MM.1S (cell line): Measurements from ENCODE around the gene GPR153.

Experiments used
- EZH2 ChIP-seq: fragments of 300-600 bp; sonication (generic); optimal IDR thresholded peaks from 2 replicates; pipeline ENCODE3; 2017; ENCODE audit warnings: low read depth, mild to moderate bottlenecking, antibody characterized with exemption, low read length, mixed read lengths
- EZH2phosphoT487 ChIP-seq: fragments of 300-600 bp; sonication (generic); IDR thresholded peaks from 2 replicates; pipeline ENCODE4 v1.6.1; 2018; ENCODE audit warnings: antibody characterized with exemption, low read length
- TF ChIP-seq, protein P1 (sequence below): fragments of 300-600 bp; sonication (generic); IDR thresholded peaks from 2 replicates; pipeline ENCODE4 v1.5.1; 2016; ENCODE audit warnings: antibody characterized with exemption, low read length, mixed read lengths

DNA sequence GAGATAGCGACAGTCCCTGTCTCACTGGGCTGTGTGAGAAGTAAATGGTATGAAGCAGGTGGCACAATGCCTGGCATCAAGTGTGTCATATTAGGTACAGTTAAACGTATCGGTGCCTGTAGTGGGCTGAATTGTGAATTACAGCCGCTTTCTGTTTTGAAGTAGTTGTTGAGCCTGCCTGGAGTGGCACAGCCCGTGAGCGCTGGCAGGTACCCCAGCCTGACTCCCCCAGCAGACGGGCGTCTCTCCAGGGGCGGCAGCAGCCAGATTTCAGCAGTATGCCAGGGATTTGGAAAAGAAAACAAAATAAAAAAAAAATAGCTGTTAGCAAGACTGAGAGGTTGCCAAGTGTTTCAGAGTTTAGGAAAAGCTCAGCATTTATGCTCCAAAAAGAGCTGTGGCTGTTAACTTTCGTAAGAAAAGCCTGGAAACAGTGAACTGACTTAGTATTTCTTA is 26.6 kb upstream of the GPR153 start:
- TF ChIP-seq EZH2 (no peak), EZH2phosphoT487 (no peak)
- TF ChIP-seq, protein P1, sequence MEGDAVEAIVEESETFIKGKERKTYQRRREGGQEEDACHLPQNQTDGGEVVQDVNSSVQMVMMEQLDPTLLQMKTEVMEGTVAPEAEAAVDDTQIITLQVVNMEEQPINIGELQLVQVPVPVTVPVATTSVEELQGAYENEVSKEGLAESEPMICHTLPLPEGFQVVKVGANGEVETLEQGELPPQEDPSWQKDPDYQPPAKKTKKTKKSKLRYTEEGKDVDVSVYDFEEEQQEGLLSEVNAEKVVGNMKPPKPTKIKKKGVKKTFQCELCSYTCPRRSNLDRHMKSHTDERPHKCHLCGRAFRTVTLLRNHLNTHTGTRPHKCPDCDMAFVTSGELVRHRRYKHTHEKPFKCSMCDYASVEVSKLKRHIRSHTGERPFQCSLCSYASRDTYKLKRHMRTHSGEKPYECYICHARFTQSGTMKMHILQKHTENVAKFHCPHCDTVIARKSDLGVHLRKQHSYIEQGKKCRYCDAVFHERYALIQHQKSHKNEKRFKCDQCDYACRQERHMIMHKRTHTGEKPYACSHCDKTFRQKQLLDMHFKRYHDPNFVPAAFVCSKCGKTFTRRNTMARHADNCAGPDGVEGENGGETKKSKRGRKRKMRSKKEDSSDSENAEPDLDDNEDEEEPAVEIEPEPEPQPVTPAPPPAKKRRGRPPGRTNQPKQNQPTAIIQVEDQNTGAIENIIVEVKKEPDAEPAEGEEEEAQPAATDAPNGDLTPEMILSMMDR, result no peak
